Erythroblast (primary cell): Measurements from ENCODE around the gene PLAGL1.

Experiments
- GATA1 ChIP-seq: IDR thresholded peaks from 2 replicates; pipeline ENCODE4 v1.6.1; 2011; ENCODE audit warnings: low read depth, mild to moderate bottlenecking, control low read depth, low read length, moderate library complexity
- POLR2A ChIP-seq: IDR thresholded peaks from 2 replicates; pipeline ENCODE4 v1.6.1; 2011; ENCODE audit warnings: mild to moderate bottlenecking, low read length

DNA sequence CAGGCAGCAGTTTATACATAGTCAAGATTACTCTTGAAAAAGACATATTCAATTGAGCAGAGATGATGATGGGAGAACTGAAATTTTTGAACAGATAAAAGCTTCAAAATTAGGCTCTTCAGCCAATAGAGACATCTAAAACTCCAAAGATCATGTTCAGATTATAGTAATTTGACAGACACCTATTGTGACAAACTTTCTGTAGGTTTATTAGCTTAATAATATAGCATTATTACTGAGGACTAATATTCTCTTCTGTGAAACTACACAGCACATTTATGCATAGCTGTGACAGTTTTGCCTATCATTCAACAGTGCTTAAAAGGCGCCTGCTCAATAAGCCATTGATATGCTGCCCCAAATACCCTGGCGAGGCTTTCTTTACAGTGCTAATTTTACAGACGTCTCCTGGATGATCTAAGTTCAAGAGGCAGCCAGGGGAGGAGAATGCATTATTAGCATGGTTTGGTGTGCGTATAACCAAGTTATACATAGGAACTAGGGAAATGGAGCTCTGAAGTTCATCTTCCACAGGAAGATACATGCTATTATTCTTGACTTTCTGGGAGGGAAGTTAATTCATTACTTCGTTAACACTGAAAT, 21.5 kb downstream of the PLAGL1 start:
- TF ChIP-seq POLR2A (no peak), GATA1 (no peak)
